GM21447 (cell line): Measurements from ENCODE around the gene GON4L.
"Not testable (repeated sequence)": the region's sequence is repeated elsewhere in the genome, so short reads cannot be mapped to it uniquely, and the experiment has no call there.

ENCODE experiments used
- ATAC-seq: cut with Tn5 transposase; IDR thresholded peaks from one replicate; pipeline ENCODE4 v1.9.1; 2021; ENCODE audit not compliant: unreplicated experiment

Gene GON4L

GRCh38 chr1:155856975-155857930 is at the start of gene GON4L:
GON4L (minus strand) TSS chr1:155857214; CDS start chr1:155853780, 3,434 bp downstream.
- peak; percentile 48 for ATAC-seq

- ATAC-seq, result no peak
Observed at GRCh38 chr1:155904261-155904660, 47.2 kb upstream of the GON4L start.

GRCh38 chr1:155900161-155900560 is 43.1 kb upstream of the GON4L start:
- ATAC-seq, result no peak

- ATAC-seq, result no peak
Observed at GRCh38 chr1:155899683-155900082, 42.7 kb upstream of the GON4L start.

GRCh38 chr1:155898888-155899287 is 41.9 kb upstream of the GON4L start:
- ATAC-seq, result no peak

GRCh38 chr1:155897746-155898145 is 40.7 kb upstream of the GON4L start:
- no peak for ATAC-seq

GRCh38 chr1:155896476-155896875 is 39.5 kb upstream of the GON4L start:
- ATAC-seq, result not testable (repeated sequence)

GRCh38 chr1:155895617-155896016 is 38.6 kb upstream of the GON4L start:
- not testable (repeated sequence) for ATAC-seq

GRCh38 chr1:155893389-155894142 is 36.6 kb upstream of the GON4L start:
- no peak for ATAC-seq

- ATAC-seq, result no peak
Observed at GRCh38 chr1:155892796-155893195, 35.8 kb upstream of the GON4L start.

- ATAC-seq, result no peak
Observed at GRCh38 chr1:155890251-155890650, 33.2 kb upstream of the GON4L start.

GRCh38 chr1:155889566-155889965 is 32.6 kb upstream of the GON4L start:
- no peak for ATAC-seq

GRCh38 chr1:155888481-155888880 is 31.5 kb upstream of the GON4L start:
- no peak for ATAC-seq

GRCh38 chr1:155884982-155885381 is 28.0 kb upstream of the GON4L start:
- no peak for ATAC-seq

GRCh38 chr1:155884031-155884960 is 27.3 kb upstream of the GON4L start:
- ATAC-seq, result no peak

- no peak for ATAC-seq
Observed at GRCh38 chr1:155882766-155883165, 25.8 kb upstream of the GON4L start.

- ATAC-seq, result peak; percentile 60
Observed at GRCh38 chr1:155882235-155882634, 25.2 kb upstream of the GON4L start.

- no peak for ATAC-seq
Observed at GRCh38 chr1:155880950-155881349, 23.9 kb upstream of the GON4L start.

GRCh38 chr1:155880251-155880650 is 23.2 kb upstream of the GON4L start:
- ATAC-seq, result no peak

- ATAC-seq, result no peak
Observed at GRCh38 chr1:155877945-155878344, 20.9 kb upstream of the GON4L start.

- no peak for ATAC-seq
Observed at GRCh38 chr1:155873860-155874259, 16.8 kb upstream of the GON4L start.
